Stimulated activated memory B cell treated with anti-CD40 and anti-IgM and Interleukin-4, amounts not matched to agents 10 μg/mL and 1 μg/mL and 100 μg/mL, for 72 hours (primary cell): ENCODE data around the gene GATAD2A.
"Not testable (repeated sequence)": the region's sequence is repeated elsewhere in the genome, so short reads cannot be mapped to it uniquely, and the experiment has no call there.

ENCODE experiments used
- ATAC-seq: fragments of 150-1000 bp; cut with Tn5 transposase; 2 replicates; pipeline ENCODE4 v1.10.0; 2021
- H3K27ac Mint-ChIP-seq: one replicate; pipeline ENCODE4 v1.8.0; 2022; ENCODE audit warnings: mild to moderate bottlenecking, mixed read lengths
- H3K27me3 Mint-ChIP-seq: one replicate; pipeline ENCODE4 v1.8.0; 2022; ENCODE audit warnings: mixed read lengths
- H3K36me3 Mint-ChIP-seq: one replicate; pipeline ENCODE4 v1.8.0; 2022; ENCODE audit warnings: mixed read lengths
- H3K4me1 Mint-ChIP-seq: one replicate; pipeline ENCODE4 v1.8.0; 2022; ENCODE audit warnings: mixed read lengths
- H3K4me3 Mint-ChIP-seq: one replicate; pipeline ENCODE4 v1.8.0; 2022; ENCODE audit warnings: mild to moderate bottlenecking, moderate library complexity, mixed read lengths
- H3K9me3 Mint-ChIP-seq: one replicate; pipeline ENCODE4 v1.8.0; 2022; ENCODE audit warnings: mixed read lengths

Gene GATAD2A, protein sequence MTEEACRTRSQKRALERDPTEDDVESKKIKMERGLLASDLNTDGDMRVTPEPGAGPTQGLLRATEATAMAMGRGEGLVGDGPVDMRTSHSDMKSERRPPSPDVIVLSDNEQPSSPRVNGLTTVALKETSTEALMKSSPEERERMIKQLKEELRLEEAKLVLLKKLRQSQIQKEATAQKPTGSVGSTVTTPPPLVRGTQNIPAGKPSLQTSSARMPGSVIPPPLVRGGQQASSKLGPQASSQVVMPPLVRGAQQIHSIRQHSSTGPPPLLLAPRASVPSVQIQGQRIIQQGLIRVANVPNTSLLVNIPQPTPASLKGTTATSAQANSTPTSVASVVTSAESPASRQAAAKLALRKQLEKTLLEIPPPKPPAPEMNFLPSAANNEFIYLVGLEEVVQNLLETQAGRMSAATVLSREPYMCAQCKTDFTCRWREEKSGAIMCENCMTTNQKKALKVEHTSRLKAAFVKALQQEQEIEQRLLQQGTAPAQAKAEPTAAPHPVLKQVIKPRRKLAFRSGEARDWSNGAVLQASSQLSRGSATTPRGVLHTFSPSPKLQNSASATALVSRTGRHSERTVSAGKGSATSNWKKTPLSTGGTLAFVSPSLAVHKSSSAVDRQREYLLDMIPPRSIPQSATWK

DNA sequence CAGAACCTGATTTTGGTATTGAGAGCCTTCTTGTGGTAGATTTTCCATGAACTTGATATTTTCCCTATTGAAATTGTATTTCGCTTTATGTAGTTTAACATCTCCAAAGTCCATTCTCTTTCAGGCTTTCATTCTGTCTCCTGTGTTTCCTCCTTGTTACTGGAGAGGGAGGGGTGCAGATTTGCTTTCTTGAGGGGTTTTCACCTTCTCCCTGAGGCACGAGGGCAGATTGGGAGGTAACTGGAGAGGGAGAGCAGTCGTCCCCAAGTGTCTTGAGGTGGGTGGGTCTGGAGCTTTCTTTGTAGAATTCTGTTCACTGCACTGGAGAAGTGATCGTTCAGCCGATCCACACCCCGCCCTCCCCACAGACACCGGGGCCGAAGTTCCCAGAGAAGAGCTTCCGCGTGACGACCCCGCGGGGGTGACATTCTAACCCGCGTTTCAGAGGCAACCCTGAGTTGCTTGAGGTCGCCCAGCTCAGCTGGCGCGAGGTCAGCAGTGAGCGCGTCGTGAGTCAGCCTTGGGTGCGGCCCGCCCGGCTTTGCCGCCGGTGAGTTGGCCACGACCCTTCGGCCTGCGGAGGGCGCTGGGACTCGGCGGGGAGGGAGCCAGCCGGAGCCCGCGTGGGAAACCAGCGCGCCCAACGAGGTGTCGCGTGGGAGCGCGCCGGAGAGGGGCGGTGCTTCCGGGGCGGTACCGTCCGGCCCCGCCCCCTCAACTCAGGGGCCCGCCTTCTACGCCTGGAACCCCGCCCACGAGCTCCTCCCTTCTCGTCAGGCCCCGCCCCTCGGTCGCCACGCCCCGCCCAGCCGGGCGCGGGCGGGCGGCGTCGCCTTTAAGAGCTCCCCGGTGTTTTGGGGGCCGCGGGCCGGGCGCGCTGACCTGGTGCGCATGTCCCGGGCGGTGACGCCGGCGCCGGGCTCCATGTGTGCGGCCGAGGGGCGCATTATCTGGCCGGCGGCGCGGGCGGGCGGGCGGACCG lies at the start of gene GATAD2A:
TSS of gene GATAD2A (plus strand) at position 797 of the 982 bp plus-strand sequence. CDS start 59,671 bp downstream, outside the sequence.
- H3K27me3 Mint-ChIP-seq, result no peaks in the 10 kb centered on the region
- peak; percentile 93 for ATAC-seq
- H3K27ac Mint-ChIP-seq, result peak within 1 kb of the TSS; percentile 86
- H3K9me3 Mint-ChIP-seq, result no peaks in the 10 kb centered on the region
- peaks cover 62% of the 10 kb centered on the region for H3K4me1 Mint-ChIP-seq
- no peaks in the 10 kb centered on the region for H3K36me3 Mint-ChIP-seq
- peak within 1 kb of the TSS; percentile 97 for H3K4me3 Mint-ChIP-seq

DNA sequence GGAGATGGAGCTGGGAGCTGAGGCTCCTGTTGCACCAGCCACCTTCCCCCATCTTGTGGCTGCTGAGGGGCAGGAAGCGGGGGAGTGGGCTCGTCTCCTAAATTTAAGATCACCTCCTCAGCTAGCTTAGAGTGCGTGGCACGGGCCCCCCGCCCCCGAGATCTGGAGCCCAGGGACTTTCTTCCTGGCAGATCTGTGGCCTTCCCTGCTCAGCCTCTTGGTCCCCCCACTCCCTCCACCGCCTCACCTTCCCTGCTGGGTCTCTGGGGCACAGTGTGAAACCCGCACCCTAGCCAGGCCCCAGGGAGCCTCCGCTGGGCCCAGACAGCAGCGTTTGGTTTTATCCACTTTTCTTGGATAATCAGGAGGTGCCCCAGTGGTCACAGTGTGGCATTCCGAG lies 49.0 kb upstream of the GATAD2A start:
- no peak overlapping the region for H3K4me3 Mint-ChIP-seq
- ATAC-seq, result no peak
- H3K9me3 Mint-ChIP-seq, result no peaks in the 10 kb centered on the region
- H3K27ac Mint-ChIP-seq, result no peak overlapping the region
- H3K4me1 Mint-ChIP-seq, result peaks cover 9% of the 10 kb centered on the region
- H3K36me3 Mint-ChIP-seq, result peaks cover 25% of the 10 kb centered on the region
- H3K27me3 Mint-ChIP-seq, result no peaks in the 10 kb centered on the region

DNA sequence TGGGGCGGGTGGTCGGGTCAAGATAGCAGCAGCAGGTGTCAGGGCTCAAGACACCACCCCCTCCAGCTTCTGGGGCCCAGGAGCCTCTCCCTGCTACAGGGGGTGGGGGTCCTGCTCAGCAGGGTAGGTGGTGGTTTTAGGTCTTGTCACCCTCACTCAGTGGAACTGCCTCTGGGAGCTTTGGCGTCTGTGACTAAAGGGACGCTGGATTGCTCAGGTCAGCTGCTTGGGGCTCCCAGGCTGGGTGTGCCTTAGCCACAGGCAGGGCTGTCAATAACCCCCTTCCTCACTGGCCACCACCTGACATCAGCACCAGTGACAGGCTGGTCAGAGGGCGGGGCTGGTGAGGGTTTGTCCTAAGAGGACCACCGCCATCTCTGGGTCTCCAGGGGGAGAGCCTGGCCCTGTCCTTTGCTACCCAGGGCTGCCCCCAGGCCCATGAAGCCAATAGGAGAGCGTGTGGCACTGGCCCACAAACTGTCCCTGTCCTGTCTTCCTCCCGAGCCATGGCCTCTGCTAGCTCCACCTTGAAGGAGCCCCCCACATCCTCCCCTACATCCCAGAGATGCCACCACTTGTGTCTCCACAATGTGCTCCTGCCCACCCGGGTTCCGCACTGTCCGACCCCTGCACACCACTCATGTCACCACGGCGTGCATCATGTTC lies 48.4 kb upstream of the GATAD2A start:
- no peak for ATAC-seq
- no peaks in the 10 kb centered on the region for H3K9me3 Mint-ChIP-seq
- H3K4me1 Mint-ChIP-seq, result peaks cover 14% of the 10 kb centered on the region
- H3K36me3 Mint-ChIP-seq, result peaks cover 23% of the 10 kb centered on the region
- H3K27me3 Mint-ChIP-seq, result no peaks in the 10 kb centered on the region
- H3K4me3 Mint-ChIP-seq, result no peak overlapping the region
- no peak overlapping the region for H3K27ac Mint-ChIP-seq

DNA sequence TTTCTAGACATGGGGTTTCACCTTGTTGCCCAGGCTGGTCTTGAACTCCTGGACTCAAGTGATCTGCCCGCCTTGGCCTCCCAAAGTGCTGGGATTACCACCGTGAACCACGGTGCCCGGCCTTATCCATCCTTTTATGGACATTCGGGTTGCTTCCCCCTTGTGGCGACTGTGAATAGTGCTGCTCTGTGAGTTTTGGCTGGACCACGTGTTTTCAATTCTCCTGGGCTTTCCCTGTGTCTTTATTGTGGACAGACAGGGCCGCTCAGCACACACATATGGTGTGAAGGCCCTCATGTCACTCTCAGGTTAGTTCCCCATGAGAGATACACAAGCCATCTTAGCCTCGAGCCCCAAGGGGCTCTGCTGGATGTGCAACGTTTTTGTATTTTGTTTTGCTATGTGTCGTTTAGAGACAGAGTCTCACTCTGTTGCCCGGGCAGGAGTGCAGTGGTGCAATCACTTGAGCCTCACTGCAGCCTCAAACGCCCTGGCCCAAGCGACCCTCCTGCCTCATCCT lies 44.3 kb upstream of the GATAD2A start:
- Mint-ChIP-seq H3K36me3 (peaks cover 13% of the 10 kb centered on the region), H3K4me3 (peak overlapping the region; percentile 56), H3K4me1 (peaks cover 24% of the 10 kb centered on the region), H3K27ac (peak overlapping the region; percentile 81), H3K9me3 (no peaks in the 10 kb centered on the region), H3K27me3 (no peaks in the 10 kb centered on the region)
- ATAC-seq, result peak; percentile 82

DNA sequence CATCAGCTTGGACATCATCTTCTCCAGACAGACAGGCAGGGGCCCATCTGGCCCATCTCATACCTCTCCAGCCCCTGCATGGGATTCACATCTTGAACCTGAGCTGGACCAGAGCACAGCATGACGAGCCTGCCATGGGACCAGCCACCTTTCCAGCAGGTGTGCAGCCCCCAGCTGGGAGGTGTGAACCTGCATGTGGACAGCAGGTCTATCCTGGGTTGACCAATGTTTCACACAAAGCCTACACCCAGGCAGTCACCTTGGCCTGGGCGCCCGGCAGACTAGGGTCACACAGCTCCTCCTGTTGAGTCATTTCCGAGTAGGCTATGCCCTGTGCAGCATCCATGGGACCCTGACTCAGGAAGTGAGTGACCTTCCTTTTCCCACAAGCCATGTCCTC lies 43.4 kb upstream of the GATAD2A start:
- no peaks in the 10 kb centered on the region for H3K9me3 Mint-ChIP-seq
- no peak for ATAC-seq
- peaks cover 31% of the 10 kb centered on the region for H3K4me1 Mint-ChIP-seq
- peak overlapping the region; percentile 81 for H3K27ac Mint-ChIP-seq
- no peak overlapping the region for H3K4me3 Mint-ChIP-seq
- peaks cover 12% of the 10 kb centered on the region for H3K36me3 Mint-ChIP-seq
- no peaks in the 10 kb centered on the region for H3K27me3 Mint-ChIP-seq

DNA sequence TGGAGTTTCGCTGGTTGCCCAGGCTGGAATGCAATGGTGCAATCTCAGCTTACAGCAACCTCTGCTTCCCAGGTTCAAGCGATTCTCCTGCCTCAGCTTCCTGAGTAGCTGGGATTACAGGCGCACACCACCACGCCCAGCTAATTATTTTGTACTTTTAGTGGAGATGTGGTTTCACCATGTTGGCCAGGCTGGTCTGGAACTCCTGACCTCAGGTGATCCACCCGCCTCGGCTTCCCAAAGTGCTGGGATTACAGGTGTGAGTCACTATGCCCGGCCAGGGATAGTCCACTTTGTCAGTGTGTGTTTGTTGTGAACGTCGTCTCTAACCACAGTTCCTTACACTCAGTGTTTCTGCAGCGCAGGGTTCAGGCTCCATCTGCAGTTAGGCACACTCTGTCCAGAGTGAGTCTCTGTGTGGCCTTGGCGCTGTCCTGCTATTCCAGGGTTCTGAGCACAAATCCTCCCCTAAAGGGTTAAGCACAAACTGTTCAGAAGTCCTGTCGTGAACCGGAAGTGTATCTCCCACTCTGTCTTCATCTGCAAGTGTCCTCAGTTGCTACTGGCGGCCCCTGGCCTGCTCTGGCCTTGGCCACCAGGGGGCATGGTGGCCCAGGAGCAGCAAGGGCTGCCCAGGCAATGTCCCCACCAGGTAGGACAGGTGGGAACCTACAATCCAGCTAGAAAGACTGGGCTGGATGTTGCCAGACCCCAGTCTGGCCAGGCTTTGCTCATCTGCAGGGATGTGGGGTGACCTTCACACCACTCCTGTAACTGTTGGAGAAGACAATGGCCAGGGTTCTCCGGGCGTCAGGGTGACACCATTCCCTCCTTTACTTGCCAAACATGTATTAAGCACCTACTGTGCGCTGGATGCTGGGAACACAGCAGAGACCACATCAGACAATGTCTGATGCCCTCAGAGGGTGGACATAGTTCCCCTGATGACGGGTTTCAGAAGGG lies 38.8 kb upstream of the GATAD2A start:
- H3K9me3 Mint-ChIP-seq, result no peaks in the 10 kb centered on the region
- H3K4me3 Mint-ChIP-seq, result peak overlapping the region; percentile 20
- no peaks in the 10 kb centered on the region for H3K27me3 Mint-ChIP-seq
- no peaks in the 10 kb centered on the region for H3K36me3 Mint-ChIP-seq
- peak; percentile 92 for ATAC-seq
- peaks cover 21% of the 10 kb centered on the region for H3K4me1 Mint-ChIP-seq
- H3K27ac Mint-ChIP-seq, result peak overlapping the region; percentile 55

DNA sequence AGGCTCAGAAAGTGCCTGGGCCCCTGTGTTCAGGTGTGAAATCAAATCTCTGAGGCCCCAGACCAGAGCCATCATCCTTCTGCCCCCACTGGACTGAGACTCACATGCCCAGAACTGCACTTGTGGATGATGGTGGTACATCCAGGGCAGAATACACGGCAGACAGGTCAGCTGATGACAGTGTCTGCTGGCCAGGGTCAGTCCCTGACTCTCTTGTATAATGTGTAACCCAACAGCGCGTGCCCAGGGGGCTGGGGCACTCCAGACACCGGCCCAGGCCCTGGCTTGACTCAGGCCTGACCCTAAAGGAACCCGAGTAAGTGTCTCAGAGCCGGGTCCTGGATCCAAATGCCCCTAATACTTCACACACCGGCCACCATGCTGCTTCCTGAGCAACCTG lies 37.4 kb upstream of the GATAD2A start:
- H3K27me3 Mint-ChIP-seq, result no peaks in the 10 kb centered on the region
- H3K4me3 Mint-ChIP-seq, result no peak overlapping the region
- H3K9me3 Mint-ChIP-seq, result no peaks in the 10 kb centered on the region
- no peak for ATAC-seq
- H3K4me1 Mint-ChIP-seq, result peaks cover 21% of the 10 kb centered on the region
- H3K27ac Mint-ChIP-seq, result no peak overlapping the region
- no peaks in the 10 kb centered on the region for H3K36me3 Mint-ChIP-seq

DNA sequence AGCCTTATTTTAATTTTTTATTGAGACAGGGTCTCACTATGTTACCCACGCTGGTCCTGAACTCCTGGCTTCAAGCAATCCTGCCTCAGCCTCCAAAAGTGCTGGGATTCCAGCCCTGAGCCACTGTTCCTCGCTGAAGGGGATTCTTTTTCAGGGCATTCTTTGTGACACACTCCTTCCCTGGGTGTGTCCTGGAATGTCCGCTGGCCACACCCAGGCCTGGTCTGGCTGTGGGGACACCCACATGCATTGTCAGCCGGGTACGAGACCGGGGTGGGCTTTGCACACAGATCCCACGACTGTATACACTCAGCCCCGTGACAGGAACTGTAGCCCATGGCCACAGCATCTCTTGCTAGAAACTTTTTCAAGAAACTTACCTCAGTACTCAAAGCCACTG lies 34.4 kb upstream of the GATAD2A start:
- H3K4me1 Mint-ChIP-seq, result peaks cover 17% of the 10 kb centered on the region
- H3K27ac Mint-ChIP-seq, result no peak overlapping the region
- ATAC-seq, result no peak
- H3K36me3 Mint-ChIP-seq, result no peaks in the 10 kb centered on the region
- H3K27me3 Mint-ChIP-seq, result no peaks in the 10 kb centered on the region
- no peak overlapping the region for H3K4me3 Mint-ChIP-seq
- no peaks in the 10 kb centered on the region for H3K9me3 Mint-ChIP-seq

DNA sequence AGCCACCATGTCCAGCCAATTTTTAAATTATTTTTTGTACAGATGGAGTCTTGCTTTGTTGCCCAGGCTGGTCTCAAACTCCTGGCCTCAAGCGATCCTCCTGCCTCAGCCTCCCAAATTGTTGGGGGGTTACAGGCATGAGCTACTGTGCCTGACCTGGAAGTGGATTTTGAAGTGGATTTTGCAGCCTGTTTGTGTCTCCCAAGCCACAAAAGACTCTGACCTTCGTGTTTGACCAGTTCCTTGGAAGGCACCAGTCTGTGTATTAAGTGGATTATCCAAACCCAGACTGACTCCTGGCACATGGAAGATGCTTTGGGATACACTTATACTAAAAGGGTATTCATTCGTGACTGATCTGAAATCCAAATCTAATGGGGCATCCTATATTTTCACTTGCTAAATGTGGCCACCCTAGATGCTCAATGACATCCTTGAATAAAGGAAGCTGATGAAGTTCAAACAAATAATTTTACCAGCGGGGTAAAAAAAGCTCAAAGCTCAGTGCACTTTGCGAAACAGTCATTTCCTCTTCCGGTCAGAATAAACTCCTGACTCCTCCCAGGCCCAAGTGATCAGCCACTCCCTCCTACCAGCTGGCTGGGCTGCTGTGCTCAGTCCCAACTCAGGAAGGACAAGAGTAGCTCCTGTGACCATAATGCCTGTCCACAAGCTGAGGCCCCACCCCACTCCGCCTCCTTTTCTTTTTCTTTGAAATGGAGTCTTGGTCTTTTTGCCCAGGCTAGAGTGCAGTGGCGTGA lies 32.6 kb upstream of the GATAD2A start:
- Mint-ChIP-seq H3K27ac (peak overlapping the region; percentile 83), H3K27me3 (no peaks in the 10 kb centered on the region), H3K4me3 (peak overlapping the region; percentile 38), H3K36me3 (no peaks in the 10 kb centered on the region), H3K9me3 (no peaks in the 10 kb centered on the region), H3K4me1 (peaks cover 9% of the 10 kb centered on the region)
- peak; percentile 98 for ATAC-seq

DNA sequence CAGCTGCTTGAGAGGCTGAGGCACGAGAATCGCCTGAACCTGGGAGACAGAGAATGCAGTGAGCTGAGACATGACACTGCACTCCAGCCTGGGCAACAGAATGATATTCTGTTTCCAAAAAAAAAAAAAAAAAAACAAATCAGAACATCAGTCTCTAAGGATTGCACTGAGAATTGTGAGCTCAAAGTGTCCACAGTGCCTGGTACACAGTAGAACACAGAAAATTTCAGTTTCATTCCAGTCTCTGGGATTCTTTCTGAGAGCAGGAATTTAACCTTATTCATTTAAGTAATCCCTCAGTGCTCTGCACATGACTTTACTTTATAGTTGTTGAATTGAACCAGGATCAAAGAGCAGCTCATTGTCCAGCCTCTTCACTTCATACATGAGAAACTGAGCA lies 25.9 kb upstream of the GATAD2A start:
- Mint-ChIP-seq H3K36me3 (no peaks in the 10 kb centered on the region), H3K27ac (no peak overlapping the region), H3K4me3 (no peak overlapping the region), H3K9me3 (no peaks in the 10 kb centered on the region), H3K27me3 (no peaks in the 10 kb centered on the region), H3K4me1 (peaks cover 8% of the 10 kb centered on the region)
- no peak for ATAC-seq

DNA sequence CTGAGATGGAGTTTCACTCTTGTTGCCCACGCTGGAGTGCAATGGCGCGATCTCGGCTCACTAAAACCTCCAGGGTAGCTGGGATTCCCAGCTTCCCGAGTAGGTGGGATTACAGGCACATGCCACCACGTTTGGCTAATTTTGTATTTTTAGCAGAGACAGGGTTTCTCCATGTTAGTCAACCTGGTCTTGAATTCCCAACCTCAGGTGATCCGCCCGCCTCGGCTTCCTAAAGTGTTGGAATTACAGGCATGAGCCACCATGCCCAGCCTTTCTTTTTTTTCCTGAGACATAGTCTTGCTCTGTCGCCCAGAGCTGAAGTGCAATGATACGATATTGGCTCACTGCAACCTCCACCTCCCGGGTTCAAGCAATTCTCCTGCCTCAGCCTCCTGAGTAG lies 25.2 kb upstream of the GATAD2A start:
- H3K9me3 Mint-ChIP-seq, result not testable (repeated sequence)

DNA sequence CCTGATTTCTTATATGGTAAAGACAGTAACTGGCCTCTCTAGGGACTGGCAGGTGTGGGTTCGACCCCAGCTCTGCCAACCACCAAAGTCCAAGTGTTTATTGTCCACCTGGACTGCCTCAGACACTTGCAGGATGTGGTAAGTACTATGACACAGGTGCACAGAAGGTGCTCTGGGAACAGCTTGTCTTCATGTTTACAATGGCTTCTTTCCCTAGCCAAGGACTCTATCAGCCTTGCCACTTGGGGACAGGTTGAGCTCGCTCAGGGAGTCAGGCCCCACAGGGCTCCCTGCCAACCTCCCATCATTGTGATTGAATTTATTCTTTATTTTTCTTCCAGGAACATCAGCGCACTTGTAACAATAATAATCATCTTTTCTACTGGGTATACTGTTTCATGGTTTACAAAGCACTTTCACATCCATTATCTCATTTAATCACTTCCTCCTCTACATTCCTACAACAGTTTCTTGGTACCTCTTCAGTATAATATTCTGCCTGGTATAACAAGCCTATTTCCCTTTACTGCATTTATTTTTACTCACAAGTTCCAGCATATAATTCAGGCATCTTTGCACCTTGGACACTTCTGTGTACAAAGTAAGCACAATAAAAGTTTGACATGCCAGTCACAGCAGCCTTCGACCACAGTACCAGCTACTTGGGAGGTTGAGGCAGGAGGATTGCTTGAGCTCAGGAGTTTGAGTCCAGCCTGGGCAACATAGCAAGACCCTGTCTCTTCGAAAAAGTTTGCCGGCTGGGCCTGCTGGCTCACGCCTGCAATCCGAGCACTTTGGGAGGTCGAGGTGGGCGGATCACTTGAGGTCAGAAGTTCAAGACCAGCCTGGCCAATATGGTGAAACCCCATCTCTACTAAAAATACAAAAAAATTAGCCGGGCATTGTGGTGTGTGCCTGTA lies 24.2 kb upstream of the GATAD2A start:
- H3K27ac Mint-ChIP-seq, result peak overlapping the region; percentile 45
- H3K27me3 Mint-ChIP-seq, result no peaks in the 10 kb centered on the region
- no peak for ATAC-seq
- H3K4me3 Mint-ChIP-seq, result no peak overlapping the region
- H3K4me1 Mint-ChIP-seq, result peaks cover 11% of the 10 kb centered on the region
- H3K9me3 Mint-ChIP-seq, result no peaks in the 10 kb centered on the region
- H3K36me3 Mint-ChIP-seq, result no peaks in the 10 kb centered on the region

More for the DNA sequence above, 25.2 kb upstream of the GATAD2A start:
- not testable (repeated sequence) for ATAC-seq, H3K27ac Mint-ChIP-seq, H3K4me1 Mint-ChIP-seq, H3K4me3 Mint-ChIP-seq, H3K27me3 Mint-ChIP-seq, H3K36me3 Mint-ChIP-seq
